HG03565 (cell line): ENCODE measurements around the gene CC2D2B.
A peak's percentile ranks its signal among the peaks of the same experiment; 100 is the strongest.
"Not testable (repeated sequence)": the region's sequence is repeated elsewhere in the genome, so short reads cannot be mapped to it uniquely, and the experiment has no call there.

Experiments used
- ATAC-seq: cut with Tn5 transposase; IDR thresholded peaks from one replicate; pipeline ENCODE4 v1.9.1; 2021; ENCODE audit warnings: mild to moderate bottlenecking, moderate library complexity; ENCODE audit not compliant: unreplicated experiment

Gene CC2D2B

DNA sequence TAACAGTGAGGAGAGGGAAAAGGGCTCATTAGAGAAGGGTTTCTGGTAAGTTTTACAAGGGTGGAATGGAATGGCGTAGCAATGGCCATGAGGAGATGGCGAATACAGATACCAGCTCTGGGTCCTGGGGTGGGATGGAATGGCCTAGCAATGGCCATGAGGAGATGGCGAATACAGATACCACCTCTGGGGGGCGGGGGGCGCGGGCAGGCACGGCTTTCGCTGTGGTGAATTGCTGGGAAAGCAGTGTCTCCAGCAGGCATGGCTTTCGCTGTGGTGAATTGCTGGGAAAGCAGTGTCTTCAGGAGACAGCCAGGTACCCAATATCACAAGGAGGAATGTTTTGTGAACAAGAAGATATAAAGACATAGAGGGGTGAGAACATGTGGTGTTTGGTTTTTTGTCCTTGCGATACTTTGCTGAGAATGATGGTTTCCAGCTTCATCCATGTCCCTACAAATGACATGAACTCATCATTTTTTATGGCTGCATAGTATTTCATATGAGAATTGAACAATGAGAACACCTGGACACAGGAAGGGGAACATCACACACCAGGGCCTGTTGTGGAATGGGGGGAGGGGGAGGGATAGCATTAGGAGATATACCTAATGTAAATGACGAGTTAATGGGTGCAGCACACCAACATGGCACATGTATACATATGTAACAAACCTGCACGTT, 1.7 kb upstream of the CC2D2B start:
- not testable (repeated sequence) for ATAC-seq

DNA sequence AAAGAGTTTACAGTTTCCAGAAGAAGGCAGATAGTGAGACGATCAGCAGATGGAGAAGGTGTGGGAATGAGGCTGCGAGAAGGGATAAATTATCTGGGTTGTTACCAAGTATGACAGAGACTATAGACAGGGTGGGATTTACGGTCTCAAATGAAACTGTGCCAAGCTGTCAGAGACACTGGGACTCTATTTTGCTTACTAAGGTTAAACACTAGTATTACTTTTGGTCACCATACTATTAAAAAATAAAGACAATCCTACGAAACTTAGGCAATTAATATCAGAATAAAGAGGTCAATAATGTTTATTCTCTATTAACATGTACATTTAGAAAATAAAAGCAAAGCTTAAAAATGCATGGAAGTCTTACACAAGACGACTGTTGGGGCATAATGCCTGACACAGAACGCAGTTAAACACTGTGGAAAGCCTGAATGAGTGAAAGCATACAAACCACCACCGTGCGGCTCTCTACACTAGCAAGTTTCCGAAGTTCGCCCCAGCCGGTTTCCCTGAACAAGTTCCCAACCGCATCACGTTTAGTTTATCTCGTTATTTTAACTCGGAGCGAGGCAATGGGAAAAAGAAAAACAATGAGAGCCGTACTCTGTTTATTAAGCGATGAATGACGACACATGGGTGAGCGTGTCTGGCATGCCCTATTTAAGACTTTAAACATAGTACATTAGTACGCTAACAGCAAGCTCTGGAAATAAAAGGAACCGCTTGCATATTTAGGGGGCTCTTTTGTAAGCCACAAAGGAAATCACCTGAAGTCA, 909 bp upstream of the CC2D2B start:
- ATAC-seq = peak; percentile 36

- ATAC-seq = no peak
Measured at GRCh38 chr10:95908450-95908849, 675 bp downstream of the CC2D2B start.

DNA sequence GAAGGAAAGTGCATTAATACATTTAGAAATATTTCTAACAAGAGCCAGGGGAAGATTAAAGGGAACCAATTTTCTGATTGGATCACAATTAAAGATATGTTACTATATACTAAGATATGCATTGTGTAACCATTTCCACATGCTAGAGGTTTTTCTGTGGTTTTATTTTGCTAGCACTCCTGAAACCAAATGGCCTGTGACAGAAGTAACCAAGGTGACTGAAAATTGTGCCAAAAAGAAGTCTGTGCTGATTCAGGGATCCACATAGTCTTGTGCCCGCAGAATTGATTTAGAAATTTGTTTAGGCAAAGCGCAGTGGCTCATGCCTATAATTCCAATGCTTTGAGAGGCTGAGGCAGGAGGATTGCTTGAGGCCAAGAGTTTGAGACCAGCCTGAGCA, 1.8 kb downstream of the CC2D2B start:
- ATAC-seq = no peak

DNA sequence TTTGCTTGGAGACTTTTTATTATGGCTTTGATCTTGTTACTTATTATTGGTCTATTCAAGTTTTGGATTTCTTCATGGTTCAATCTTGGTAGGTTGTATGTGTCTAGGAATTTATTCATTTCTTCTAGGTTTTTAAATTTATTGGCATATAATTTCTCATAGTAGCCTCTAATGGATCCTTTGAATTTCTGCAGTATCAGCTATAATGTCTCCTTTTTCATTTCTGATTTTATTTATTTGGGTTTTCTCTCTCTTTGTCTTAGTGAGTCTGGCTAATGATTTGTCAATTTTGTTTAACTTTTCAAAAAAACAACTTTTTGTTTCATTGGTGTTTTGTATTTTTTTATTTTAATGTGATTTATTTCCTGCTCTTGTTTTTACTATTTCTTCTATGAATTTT, 8.3 kb downstream of the CC2D2B start:
- ATAC-seq = not testable (repeated sequence)

DNA sequence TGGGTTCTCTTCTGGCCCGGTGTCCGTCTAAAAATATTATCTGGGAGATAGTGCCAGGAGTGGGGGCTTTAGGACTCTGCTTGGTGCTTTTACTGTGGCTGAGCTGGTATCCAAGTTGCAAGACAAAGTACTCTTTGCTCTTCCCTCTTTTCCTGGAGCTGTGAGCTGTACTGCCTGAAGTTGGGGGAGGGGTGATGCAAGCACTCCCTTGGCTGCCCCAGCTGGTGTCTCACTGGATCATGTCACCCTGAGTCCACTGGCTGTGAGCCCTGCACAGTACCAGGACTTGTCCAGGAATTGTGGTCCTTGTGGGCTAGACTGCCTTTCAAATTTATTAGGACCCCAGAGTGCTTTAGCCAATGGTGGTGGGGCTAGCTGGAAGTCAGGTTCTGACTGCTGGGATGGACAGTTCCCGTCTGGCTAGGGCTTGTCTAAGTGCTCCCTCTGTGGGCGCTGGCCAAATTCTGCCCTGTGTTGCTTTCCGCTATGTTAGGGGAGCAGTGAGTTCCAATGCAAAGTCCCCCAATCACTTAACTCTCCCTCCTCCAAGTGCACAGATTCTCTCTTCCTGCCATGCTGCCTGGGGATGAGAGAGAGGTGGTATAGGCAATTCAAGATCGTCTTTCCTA, 13.1 kb downstream of the CC2D2B start:
- ATAC-seq = no peak

DNA sequence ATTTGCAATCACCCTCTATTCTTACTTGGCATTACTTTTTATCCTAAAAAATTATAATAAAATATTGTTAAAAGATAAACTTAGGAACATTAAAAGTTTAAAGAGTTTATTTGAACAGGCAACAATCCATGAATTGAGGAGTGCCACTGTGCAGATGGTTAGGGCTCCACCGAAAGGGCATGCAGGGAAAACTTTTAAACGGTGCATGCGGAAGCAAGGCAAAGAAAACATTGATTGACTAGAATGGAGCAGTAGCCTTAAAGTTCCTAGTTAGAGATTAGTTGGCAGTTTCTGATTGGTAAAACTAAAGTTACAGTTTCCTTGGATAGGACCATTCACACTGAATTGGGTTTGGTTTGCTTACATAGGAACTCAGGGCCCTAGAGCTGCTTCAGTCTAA, 17.3 kb downstream of the CC2D2B start:
- ATAC-seq = no peak

GRCh38 chr10:95935429-95935828, 27.7 kb downstream of the CC2D2B start:
- no peak for ATAC-seq

DNA sequence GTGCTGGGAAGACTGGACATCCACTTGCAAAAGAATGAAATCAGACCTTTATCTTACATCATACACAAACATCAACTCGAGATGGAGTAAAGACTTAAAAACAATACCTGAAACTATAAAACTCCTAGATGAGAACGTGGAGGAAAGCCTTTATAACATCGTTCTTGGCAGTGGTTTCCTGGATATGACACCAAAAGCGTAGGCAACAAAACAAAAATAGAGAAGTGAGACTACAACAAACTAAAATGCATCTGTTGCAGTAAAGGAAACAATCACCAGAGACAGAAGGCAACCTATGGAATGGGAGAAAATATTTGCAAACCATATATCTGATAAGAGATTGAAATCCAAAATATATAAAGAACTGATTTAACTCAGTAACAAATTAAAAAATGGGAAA, 33.3 kb downstream of the CC2D2B start:
- ATAC-seq = no peak

GRCh38 chr10:95963202-95963990, 55.6 kb downstream of the CC2D2B start:
- peak; percentile 50 for ATAC-seq

DNA sequence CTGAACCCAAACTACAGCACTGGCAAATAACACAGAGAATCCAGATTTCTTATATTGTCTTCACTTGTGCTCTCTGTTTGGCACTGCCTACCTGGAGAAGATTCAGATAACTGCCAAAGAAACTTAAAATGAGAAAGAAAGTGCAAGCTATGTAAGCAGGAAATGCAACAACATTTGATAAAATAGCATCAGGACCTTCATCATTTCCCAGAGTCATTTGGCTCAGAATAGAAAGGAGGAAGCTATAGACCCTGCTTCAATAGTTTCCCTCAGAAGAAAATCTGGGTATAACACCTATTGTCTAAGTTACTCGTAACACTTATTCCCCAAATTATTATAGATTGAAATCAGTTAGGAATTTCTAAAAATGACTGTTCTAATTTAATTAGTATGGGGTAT, 56.2 kb downstream of the CC2D2B start:
- ATAC-seq = peak; percentile 12

DNA sequence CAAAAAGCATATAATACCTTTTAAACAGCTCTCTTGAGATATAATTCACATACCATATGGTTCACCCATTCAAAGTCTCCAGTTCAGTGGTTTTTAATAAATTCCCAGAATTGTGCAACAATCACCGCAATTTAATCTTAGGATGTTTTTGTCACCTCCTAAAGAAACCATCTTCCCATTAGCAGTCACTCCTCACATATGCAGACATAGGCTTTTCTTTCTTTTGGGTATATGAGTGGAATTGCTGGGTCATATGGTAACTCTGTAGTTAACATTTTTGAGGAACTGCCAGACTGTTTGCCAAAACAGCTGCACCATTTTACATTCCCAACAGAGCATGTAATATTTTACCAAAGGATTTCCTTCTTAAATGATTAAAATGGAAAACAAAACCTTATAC, 57.0 kb downstream of the CC2D2B start:
- ATAC-seq = no peak

DNA sequence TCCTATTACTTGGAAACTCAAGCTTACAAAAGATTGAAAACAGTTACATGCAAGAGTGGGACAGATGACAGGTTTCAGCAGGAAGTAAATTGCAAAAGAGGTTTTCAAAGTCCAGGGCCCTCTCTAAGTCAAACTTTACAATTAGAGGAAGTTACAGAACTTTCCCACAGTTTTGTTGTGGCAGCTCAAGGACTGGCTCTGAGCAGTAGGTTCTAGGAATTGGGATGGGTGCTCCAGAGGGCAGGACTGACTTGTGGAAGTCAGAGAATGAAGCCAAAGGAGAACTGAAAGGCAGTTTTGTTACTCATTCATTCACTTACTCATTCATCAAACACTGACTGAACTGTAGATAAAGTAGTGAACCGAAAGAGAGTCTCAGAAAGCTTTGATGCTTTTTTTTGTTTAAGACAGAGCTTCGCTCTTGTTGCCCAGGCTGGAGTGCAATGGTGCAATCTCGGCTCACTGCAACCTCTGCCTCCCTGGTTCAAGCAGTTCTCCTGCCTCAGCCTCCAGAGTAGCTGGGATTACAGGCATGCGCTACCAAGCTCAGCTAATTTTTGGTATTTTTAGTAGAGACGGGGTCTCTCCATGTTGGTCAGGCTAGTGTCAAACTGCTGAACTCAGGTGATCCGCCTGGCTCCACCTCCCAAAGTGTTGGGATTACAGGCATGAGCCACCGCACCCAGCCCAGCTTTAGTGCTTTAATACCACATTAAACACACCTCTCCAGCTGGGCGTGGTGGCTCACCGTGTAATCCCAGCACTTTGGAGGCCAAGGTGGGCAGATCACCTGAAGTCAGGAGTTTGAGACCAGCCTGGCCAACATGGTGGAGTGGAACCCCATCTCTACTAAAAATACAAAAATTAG, 68.8 kb downstream of the CC2D2B start:
- ATAC-seq = no peak

GRCh38 chr10:95982200-95982599, 74.4 kb downstream of the CC2D2B start:
- ATAC-seq = no peak

DNA sequence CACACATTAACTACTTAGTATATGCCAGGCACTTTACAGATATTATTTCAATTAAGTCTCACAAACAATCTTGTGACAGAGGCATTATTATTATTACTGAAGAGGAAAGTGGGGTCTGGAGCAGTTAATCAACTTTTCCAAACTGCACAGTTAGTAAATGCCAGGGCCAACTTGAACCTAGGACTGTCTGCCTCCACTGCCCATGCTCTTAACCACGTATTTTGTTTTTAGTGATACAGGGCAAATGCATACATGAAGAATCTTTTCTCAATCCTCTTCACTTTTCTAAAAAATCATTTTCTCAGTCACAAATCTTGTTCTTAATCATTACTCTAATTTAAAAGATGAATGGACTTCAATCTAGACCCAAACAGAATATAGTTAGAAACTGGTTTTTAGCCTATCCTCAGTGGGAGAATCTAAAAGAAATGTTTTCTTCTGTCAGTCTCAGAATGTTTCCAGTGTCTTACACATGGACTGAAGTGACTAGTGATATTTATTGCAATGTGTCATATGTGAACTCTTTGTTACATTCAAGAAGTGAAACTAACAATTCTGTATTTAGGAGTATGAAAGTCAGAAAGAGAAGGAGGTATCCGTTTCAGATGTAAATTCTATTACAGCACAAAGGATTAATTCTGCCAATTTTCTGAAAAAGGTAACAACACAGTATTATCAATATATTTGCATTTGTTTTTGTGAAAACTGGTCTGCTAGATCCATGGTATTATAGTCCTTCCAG, 80.1 kb downstream of the CC2D2B start:
- ATAC-seq = peak; percentile 87

DNA sequence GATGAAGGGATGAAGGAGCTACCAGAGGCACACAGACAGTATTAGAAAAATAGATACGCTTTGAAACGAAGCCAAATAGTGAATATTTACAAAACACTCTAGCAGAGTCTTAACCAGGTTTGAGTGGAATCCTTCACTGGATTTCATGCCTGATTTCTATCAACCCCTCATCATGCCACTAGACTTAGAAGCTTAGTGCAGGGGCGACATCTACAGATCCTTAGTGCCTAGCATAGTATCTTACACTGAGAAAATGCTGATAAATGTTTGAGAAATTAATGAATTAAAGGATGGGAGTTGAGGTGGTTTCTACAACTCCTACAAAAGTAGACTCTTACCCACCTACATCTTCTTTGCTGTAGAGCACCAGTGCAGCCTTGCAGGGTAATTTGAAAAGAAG, 80.9 kb downstream of the CC2D2B start:
- ATAC-seq = no peak

DNA sequence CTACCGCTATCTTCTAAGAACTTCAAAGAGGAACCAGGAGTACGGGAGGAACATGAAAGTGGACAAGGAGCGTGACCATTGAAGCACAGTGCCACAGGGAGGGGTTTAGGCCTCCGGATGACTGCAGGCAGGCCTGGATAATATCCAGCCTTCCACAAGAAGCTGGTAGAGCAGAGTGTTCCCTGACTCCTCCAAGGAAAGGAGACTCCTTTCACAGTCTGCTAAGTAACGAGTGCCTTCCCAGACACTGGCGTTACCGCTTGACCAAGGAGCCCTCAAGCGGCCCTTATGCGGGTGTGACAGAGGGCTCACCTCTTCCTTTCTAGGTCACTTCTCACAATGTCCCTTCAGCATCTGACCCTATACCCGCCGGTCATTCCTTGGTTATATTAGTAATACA, 86.6 kb downstream of the CC2D2B start:
- not testable (repeated sequence) for ATAC-seq

GRCh38 chr10:95998255-95998784, 90.5 kb downstream of the CC2D2B start:
- ATAC-seq = no peak

- no peak for ATAC-seq
Measured at GRCh38 chr10:96013956-96014355, 106.2 kb downstream of the CC2D2B start.
